Fibroblast of lung (primary cell): ENCODE measurements around the gene SLC5A7.

Experiments
- EZH2 ChIP-seq: IDR thresholded peaks from 2 replicates; pipeline ENCODE4 v1.5.1; 2012; ENCODE audit warnings: low read length, control low read depth, mild to moderate bottlenecking; ENCODE audit errors: missing control alignments
- TF ChIP-seq, protein P1 (sequence below), 2 donors: IDR thresholded peaks in 1 of 2; conservative IDR thresholded peaks in 1 of 2; 1 replicate in 1 of 2; 2 replicates in 1 of 2; pipeline ENCODE4 v1.5.1; 2011 to 2012; ENCODE audit warnings: low read length in 2 of 2, control low read depth in 1 of 2, inconsistent platforms in 1 of 2, low read depth in 1 of 2, mild to moderate bottlenecking in 1 of 2

DNA sequence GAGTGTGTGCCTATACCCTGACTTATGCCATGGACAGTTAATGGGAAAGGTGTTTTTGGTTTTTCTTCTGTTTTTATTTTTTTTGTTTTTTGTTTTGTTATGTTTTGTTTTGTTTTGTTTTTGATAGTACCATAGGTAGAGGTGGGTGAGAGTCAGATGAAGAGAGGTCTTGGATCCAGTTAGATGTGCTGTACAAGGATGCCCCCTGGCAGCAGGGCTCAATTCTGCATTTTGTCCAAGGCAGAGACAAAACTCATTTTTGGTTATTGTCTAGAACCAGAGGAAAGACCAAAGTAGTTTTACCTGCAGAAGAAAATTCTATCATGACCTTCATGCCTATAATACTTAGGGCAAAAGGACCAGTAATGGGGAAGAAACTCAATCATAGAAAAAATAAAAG is 48.5 kb downstream of the SLC5A7 start:
- TF ChIP-seq, protein P1, sequence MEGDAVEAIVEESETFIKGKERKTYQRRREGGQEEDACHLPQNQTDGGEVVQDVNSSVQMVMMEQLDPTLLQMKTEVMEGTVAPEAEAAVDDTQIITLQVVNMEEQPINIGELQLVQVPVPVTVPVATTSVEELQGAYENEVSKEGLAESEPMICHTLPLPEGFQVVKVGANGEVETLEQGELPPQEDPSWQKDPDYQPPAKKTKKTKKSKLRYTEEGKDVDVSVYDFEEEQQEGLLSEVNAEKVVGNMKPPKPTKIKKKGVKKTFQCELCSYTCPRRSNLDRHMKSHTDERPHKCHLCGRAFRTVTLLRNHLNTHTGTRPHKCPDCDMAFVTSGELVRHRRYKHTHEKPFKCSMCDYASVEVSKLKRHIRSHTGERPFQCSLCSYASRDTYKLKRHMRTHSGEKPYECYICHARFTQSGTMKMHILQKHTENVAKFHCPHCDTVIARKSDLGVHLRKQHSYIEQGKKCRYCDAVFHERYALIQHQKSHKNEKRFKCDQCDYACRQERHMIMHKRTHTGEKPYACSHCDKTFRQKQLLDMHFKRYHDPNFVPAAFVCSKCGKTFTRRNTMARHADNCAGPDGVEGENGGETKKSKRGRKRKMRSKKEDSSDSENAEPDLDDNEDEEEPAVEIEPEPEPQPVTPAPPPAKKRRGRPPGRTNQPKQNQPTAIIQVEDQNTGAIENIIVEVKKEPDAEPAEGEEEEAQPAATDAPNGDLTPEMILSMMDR (conservative IDR thresholded peaks at IDR 0.05 in 1 of 2, IDR thresholded peaks at IDR 0.05 in 1 of 2; ENCODE audit: low read depth in 1 of 2, low read length in 2 of 2), result no peak
- TF ChIP-seq EZH2, result no peak
